SK-N-SH treated with all-trans-retinoic acid at 6 μM for 48 hours (cell line): ENCODE measurements around the gene IGFBP2.

ENCODE experiments used
- ATAC-seq: fragments of 200-7000 bp; cut with Tn5 transposase; 3 replicates; pipeline ENCODE4 v1.9.1; 2020; ENCODE audit warnings: mild to moderate bottlenecking, moderate library complexity
- BACH2 ChIP-seq: fragments of 250-450 bp; sonication (Bioruptor Pico); IDR thresholded peaks from 2 replicates; pipeline ENCODE4 v1.9.0; 2021; ENCODE audit warnings: mild to moderate bottlenecking, borderline replicate concordance
- CREB5 ChIP-seq: fragments of 250-450 bp; sonication (Bioruptor Pico); IDR thresholded peaks from 2 replicates; pipeline ENCODE4 v1.5.1; 2020; ENCODE audit warnings: low read depth, mild to moderate bottlenecking, moderate library complexity
- CSRNP3 ChIP-seq: fragments of 250-450 bp; sonication (Bioruptor Pico); IDR thresholded peaks from 2 replicates; pipeline ENCODE4 v1.5.1; 2021; ENCODE audit warnings: mild to moderate bottlenecking, moderate library complexity
- ESRRG ChIP-seq: fragments of 250-450 bp; sonication (Bioruptor Pico); IDR thresholded peaks from 2 replicates; pipeline ENCODE4 v1.6.1; 2021; ENCODE audit warnings: mild to moderate bottlenecking
- GLIS3 ChIP-seq: fragments of 250-450 bp; sonication (Bioruptor Pico); IDR thresholded peaks from 2 replicates; pipeline ENCODE4 v1.5.0; 2020; ENCODE audit warnings: mild to moderate bottlenecking, moderate library complexity
- ISL1 ChIP-seq: fragments of 250-450 bp; sonication (Bioruptor Pico); IDR thresholded peaks from 2 replicates; pipeline ENCODE4 v2.1.2; 2022; ENCODE audit warnings: mild to moderate bottlenecking, moderate library complexity
- PATZ1 ChIP-seq: fragments of 250-450 bp; sonication (Bioruptor Pico); IDR thresholded peaks from 2 replicates; pipeline ENCODE4 v1.8.0; 2020; ENCODE audit warnings: mild to moderate bottlenecking, moderate library complexity, borderline replicate concordance
- POU6F1 ChIP-seq: fragments of 250-450 bp; sonication (Bioruptor Pico); IDR thresholded peaks from 2 replicates; pipeline ENCODE4 v1.8.0; 2021; ENCODE audit warnings: low read depth, mild to moderate bottlenecking, moderate library complexity, borderline replicate concordance
- PPARA ChIP-seq: fragments of 250-450 bp; sonication (Bioruptor Pico); IDR thresholded peaks from 2 replicates; pipeline ENCODE4 v1.5.0; 2020; ENCODE audit warnings: mild to moderate bottlenecking, borderline replicate concordance
- RARB ChIP-seq: fragments of 250-450 bp; sonication (Bioruptor Pico); IDR thresholded peaks from 2 replicates; pipeline ENCODE4 v1.8.0; 2021; ENCODE audit warnings: mild to moderate bottlenecking, moderate library complexity
- SNAI2 ChIP-seq: fragments of 250-450 bp; sonication (Bioruptor Pico); IDR thresholded peaks from 2 replicates; pipeline ENCODE4 v1.5.0; 2020; ENCODE audit warnings: mild to moderate bottlenecking, moderate library complexity
- TCF4 ChIP-seq: fragments of 250-450 bp; sonication (Bioruptor Pico); IDR thresholded peaks from 2 replicates; pipeline ENCODE4 v1.8.0; 2021; ENCODE audit warnings: mild to moderate bottlenecking, moderate library complexity, borderline replicate concordance
- TOX ChIP-seq: fragments of 250-450 bp; sonication (Bioruptor Pico); IDR thresholded peaks from 2 replicates; pipeline ENCODE4 v1.8.0; 2021; ENCODE audit warnings: mild to moderate bottlenecking, moderate library complexity, borderline replicate concordance
- TSHZ2 ChIP-seq: fragments of 250-450 bp; sonication (Bioruptor Pico); IDR thresholded peaks from 2 replicates; pipeline ENCODE4 v1.5.0; 2020; ENCODE audit warnings: mild to moderate bottlenecking, moderate library complexity
- ZC3H10 ChIP-seq: fragments of 250-450 bp; sonication (Bioruptor Pico); IDR thresholded peaks from 2 replicates; pipeline ENCODE4 v1.5.1; 2021; ENCODE audit warnings: mild to moderate bottlenecking, moderate library complexity
- ZFP3 ChIP-seq: fragments of 250-450 bp; sonication (Bioruptor Pico); IDR thresholded peaks from 2 replicates; pipeline ENCODE4 v1.5.0; 2020; ENCODE audit warnings: mild to moderate bottlenecking, moderate library complexity
- ZFP30 ChIP-seq: fragments of 450-650 bp; formaldehyde crosslinking; IDR thresholded peaks from 2 replicates; pipeline ENCODE4 v1.5.0; 2022; ENCODE audit warnings: mild to moderate bottlenecking, moderate library complexity
- ZNF565 ChIP-seq: fragments of 450-650 bp; formaldehyde crosslinking; conservative IDR thresholded peaks from 2 replicates; pipeline ENCODE4 v1.5.0; 2020; ENCODE audit warnings: low read depth, mild to moderate bottlenecking, moderate library complexity
- ZNF70 ChIP-seq: fragments of 450-650 bp; formaldehyde crosslinking; IDR thresholded peaks from 2 replicates; pipeline ENCODE4 v1.5.0; 2020; ENCODE audit warnings: mild to moderate bottlenecking, moderate library complexity
- ZNF8 ChIP-seq: fragments of 450-650 bp; formaldehyde crosslinking; IDR thresholded peaks from 2 replicates; pipeline ENCODE4 v1.5.0; 2020; ENCODE audit warnings: mild to moderate bottlenecking, moderate library complexity

The IGFBP2 gene

GRCh38 chr2:216673021-216673420, 39.8 kb downstream of the IGFBP2 start (continued):
- TF ChIP-seq PATZ1 (CRISPR knock-in tag) (no peak), SNAI2 (CRISPR knock-in tag) (no peak), ESRRG (no peak), ZNF70 (CRISPR knock-in tag) (no peak)

- no peak for TF ChIP-seq GLIS3 (CRISPR knock-in tag)
- no peak for TF ChIP-seq ZFP3
- no peak for ATAC-seq
These were observed 40.4 kb downstream of the IGFBP2 start for GRCh38 chr2:216673609-216674008.

GRCh38 chr2:216674376-216674775, 41.2 kb downstream of the IGFBP2 start:
- no peak for ATAC-seq
- TF ChIP-seq BACH2 (CRISPR knock-in tag) (no peak), RARB (no peak), PATZ1 (CRISPR knock-in tag) (no peak), TSHZ2 (CRISPR knock-in tag) (no peak), POU6F1 (CRISPR knock-in tag) (no peak), SNAI2 (CRISPR knock-in tag) (no peak), PPARA (CRISPR knock-in tag) (no peak), TOX (CRISPR knock-in tag) (no peak), ZFP30 (CRISPR knock-in tag) (no peak), ISL1 (CRISPR knock-in tag) (no peak)

GRCh38 chr2:216676630-216677029, 43.4 kb downstream of the IGFBP2 start:
- no peak for ATAC-seq
- no peak for TF ChIP-seq ZNF8
- TF ChIP-seq TOX (CRISPR knock-in tag), result no peak
- no peak for TF ChIP-seq ZFP3
- TF ChIP-seq ZNF565, result no peak
- TF ChIP-seq CREB5 (CRISPR knock-in tag), result no peak
- TF ChIP-seq TSHZ2 (CRISPR knock-in tag), result no peak
- no peak for TF ChIP-seq BACH2 (CRISPR knock-in tag)
- no peak for TF ChIP-seq ESRRG
- TF ChIP-seq ZC3H10 (CRISPR knock-in tag), result no peak
- TF ChIP-seq PPARA (CRISPR knock-in tag), result no peak
- no peak for TF ChIP-seq GLIS3 (CRISPR knock-in tag)
- no peak for TF ChIP-seq POU6F1 (CRISPR knock-in tag)
- no peak for TF ChIP-seq TCF4 (CRISPR knock-in tag)
- no peak for TF ChIP-seq CSRNP3
- no peak for TF ChIP-seq ISL1 (CRISPR knock-in tag)
